HG02938 (cell line): ENCODE measurements around the gene ART4.
A peak's percentile ranks its signal among the peaks of the same experiment; 100 is the strongest.

Experiments used
- ATAC-seq: cut with Tn5 transposase; IDR thresholded peaks from one replicate; pipeline ENCODE4 v1.9.1; 2021; ENCODE audit warnings: mild to moderate bottlenecking, moderate library complexity; ENCODE audit not compliant: unreplicated experiment

ART4 gene

DNA sequence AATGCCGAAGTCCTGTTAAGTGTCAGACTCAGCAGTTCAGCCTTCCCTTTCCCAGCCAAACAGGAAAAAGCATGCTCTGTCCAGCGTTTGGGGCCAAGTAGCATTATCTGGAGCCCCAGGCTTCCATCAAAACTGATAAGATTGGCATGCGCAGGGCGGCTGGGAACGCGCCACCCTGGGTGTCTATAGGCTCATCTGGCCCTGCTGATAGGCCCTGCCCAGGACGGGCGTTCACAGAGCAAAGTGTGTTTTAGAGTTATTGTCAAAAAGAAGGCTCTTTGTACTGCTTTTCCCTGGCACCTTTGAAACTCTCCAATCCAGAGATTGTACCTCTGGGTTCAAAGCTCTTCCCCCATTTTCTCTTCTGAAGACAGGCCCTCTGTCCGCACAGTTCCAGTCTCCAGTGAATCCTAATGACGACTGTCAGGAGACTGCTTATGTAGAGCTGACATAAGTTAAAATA is at the start of gene ART4:
ART4 (minus strand) TSS at position 102 of the 463 bp plus-strand sequence. CDS start 413 bp downstream, outside the sequence.
- no peak for ATAC-seq

- ATAC-seq, result no peak
Observed at GRCh38 chr12:14892726-14893505, 49.6 kb upstream of the ART4 start.

- ATAC-seq, result no peak
Observed at GRCh38 chr12:14890701-14891100, 47.4 kb upstream of the ART4 start.

DNA sequence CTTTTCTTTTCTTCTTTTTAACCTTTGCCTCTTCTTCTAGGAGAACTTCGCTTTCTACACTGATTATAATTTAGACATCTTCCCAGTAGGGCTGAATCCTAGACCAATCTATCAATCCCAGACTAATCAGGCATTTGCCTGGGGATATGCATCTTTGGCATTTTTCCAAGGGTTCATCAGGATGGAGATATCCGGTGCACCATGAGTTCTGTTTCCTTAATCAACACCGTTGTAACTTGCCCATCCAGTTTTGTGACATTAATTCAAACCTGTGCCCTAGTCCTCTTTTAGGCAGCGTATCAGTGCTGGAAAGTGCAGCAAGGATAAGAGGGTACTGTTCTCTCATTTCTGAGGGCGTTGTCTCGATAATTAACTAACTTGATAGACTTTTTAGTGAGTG is 42.9 kb upstream of the ART4 start:
- ATAC-seq, result no peak

DNA sequence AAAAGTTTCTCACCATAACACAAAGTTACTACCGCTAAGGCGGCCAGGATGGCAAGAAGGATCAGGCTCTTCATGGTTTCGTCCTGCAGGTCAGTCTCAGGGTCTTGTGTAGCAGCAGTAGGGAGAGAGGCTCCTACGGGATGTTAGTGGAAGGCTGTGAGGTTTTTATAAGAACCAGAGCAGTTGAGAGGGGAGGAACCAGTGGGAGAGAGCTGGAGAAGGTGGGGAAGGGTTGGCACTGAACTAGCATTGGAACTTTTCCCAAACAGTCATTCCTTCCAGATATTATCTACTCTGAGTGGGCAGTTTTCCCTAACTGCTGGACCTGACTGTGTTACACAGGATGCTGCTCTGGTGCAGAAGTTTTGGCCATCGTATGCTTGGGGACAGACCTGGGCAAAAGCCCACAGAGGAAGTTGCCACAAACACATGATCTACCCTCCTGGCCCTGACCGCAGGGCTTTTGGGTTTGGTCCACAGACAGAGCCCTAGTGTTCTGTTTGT is 42.4 kb upstream of the ART4 start, which contains the start of gene MGP:
MGP (minus strand) TSS at position 137 of the 504 bp plus-strand sequence; CDS start at position 74, 63 bp downstream.
- no peak for ATAC-seq

DNA sequence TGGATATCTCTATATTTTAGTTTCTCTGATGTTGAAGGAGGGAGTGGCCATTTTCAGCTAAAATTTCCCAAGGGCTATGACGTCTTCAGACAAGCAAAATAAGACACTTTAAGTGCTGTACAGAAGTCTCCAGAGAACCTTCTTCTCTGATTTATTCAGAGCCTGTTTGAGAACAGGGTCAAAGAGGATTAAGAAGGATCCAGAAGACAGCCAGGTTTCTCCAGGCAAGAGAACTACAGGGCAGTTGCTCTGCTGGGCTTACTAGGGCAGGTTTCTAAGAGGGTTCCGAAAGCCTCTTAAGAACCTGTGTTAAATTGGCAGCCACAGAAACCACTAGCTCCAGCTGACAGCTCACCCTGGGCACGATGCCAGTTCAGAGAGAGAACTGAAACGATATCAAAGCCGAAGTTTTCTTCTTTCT is 41.1 kb upstream of the ART4 start:
- peak; percentile 98 for ATAC-seq

- ATAC-seq, result no peak
Observed at GRCh38 chr12:14883686-14884085, 40.4 kb upstream of the ART4 start.

GRCh38 chr12:14880890-14881453 is 37.6 kb upstream of the ART4 start:
- ATAC-seq, result no peak

GRCh38 chr12:14879222-14879933 is 36.1 kb upstream of the ART4 start:
- no peak for ATAC-seq

- ATAC-seq, result no peak
Observed at GRCh38 chr12:14878488-14878887, 35.2 kb upstream of the ART4 start.

GRCh38 chr12:14876833-14877232 is 33.5 kb upstream of the ART4 start:
- ATAC-seq, result no peak

DNA sequence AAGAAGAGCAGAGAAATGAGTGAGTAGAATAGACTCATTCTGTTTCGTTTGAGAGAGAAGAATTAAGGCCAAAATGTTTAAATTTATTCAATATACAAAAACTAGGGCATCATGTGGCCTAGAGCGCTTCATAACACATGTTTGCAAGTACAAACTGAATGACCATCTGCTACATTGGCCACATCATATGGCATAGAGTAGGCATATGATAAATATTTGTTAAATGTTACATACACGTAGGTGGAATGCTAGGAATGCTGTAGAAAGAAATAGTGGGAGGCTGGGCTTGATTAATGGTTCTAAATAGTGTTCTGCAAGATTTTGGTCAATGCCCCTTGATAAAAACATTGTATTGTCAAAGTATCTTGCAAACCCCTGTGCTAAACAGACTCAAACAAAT is 31.6 kb upstream of the ART4 start:
- no peak for ATAC-seq

GRCh38 chr12:14873440-14874185 is 30.3 kb upstream of the ART4 start:
- no peak for ATAC-seq

GRCh38 chr12:14871886-14872285 is 28.6 kb upstream of the ART4 start:
- ATAC-seq, result no peak

GRCh38 chr12:14871247-14871646 is 27.9 kb upstream of the ART4 start:
- ATAC-seq, result no peak

GRCh38 chr12:14868916-14869506 is 25.7 kb upstream of the ART4 start:
- no peak for ATAC-seq

DNA sequence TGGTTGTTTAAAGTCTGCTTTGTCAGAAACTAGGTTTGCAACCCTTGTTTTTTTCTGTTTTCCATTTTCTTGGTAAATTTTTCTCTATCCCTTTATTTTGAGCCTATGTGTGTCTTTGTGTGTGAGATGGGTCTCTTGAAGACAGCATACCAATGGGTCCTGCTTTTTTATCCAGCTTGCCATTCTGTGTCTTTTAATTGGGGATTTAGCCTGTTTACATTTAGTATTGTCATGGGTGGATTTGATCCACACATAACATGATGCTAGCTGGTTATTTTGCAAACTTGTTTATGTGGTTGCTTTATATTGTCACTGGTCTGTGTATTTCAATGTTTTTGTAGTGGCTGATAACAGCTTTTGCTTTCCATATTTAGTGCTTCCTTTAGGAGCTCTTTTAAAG is 17.2 kb upstream of the ART4 start:
- ATAC-seq, result no peak

DNA sequence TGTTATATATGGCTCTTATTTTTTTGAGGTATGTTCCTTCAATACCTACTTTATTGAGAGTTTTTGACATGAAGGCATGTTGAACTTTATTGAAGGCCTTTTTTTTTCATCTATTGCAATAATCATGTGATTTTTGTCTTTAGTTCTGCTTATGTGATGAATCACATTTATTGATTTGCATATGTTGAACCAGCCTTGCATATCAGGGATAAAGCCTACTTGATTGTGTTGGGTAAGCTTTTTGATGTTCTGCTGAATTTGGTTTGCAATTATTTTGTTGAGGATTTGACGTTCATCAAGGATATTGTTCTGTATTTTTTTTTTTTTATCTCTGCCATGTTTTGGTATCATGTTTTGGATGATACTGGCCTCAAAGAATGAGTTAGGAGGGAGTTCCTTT is 15.2 kb upstream of the ART4 start:
- no peak for ATAC-seq

DNA sequence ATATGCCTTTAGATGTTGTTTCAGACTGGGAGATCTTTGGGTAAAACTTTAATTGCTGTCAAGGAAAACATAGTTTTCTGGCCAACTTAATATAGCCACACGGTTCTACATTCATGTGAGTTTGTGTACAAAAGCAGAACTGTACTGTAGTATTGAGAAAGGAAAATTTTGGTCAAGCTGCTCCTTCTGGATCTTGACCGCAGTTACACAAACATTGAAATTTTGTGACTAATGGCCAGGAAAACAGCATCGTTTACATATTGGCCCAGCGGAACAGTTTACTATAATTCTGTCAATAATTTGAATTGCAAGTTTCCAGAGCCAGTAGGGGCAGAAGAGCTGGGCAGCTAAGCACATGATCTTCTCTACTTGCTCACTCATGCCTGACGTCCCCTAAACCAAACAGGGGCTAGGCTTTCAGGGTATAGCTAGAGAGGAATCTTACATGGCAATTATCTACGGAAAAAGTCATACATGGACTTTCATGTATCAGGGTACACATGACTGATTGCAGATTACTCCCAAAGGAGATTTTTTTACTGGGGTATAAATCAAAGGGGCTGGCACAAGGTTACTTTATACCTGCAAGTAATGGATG is 11.4 kb upstream of the ART4 start:
- no peak for ATAC-seq

GRCh38 chr12:14853961-14854360 is 10.6 kb upstream of the ART4 start:
- no peak for ATAC-seq
